IMR-90 (cell line): Measurements from ENCODE around the gene AGBL1. TPM values are rescaled to one million over a fixed set of nuclear protein-coding genes. Genes with fewer than 3 reads are reported as not detected.

Experiments
- ATAC-seq: fragments of 200-7000 bp; cut with Tn5 transposase; 2 replicates; pipeline ENCODE4 v1.9.1; 2020; ENCODE audit warnings: low read depth, mild to moderate bottlenecking, moderate library complexity
- BruUV-seq: library from RNA; stranded (reverse); fragments of 400-500 nt; replicated peaks from 2 replicates; lab custom pipeline; 2021; lab: Mats Ljungman, UMichigan
- CTCF ChIA-PET: fragments of 300-600 bp; formaldehyde crosslinking; extraction: SDS; loops from one replicate; lab custom pipeline; 2021; ENCODE audit warnings: antibody characterized with exemption; lab: Yijun Ruan, JAX
- POLR2A ChIA-PET: fragments of 300-600 bp; sonication (Branson Sonifier 250); formaldehyde crosslinking; loops from one replicate; lab custom pipeline; 2022; ENCODE audit warnings: antibody characterized with exemption; ENCODE audit not compliant: unreplicated experiment; lab: Charles Lee
- DNase-seq: peaks from one replicate; pipeline ENCODE4 v3.0.0; 2013
- H2AFZ ChIP-seq: replicated peaks from 2 replicates; pipeline ENCODE3; 2013; ENCODE audit warnings: low read length, mild to moderate bottlenecking; ENCODE audit not compliant: poor library complexity
- H2AK5ac ChIP-seq: 2 replicates; pipeline ENCODE4 v1.6.1; 2013; ENCODE audit warnings: low read depth, low read length, inconsistent platforms
- H2AK9ac ChIP-seq: replicated peaks from 2 replicates; pipeline ENCODE3; 2013; ENCODE audit warnings: mild to moderate bottlenecking, low read depth, low read length, moderate library complexity; ENCODE audit not compliant: poor library complexity
- H2BK120ac ChIP-seq: 2 replicates; pipeline ENCODE4 v1.6.1; 2013; ENCODE audit warnings: low read depth, low read length, inconsistent platforms
- H2BK15ac ChIP-seq: 3 replicates; pipeline ENCODE4 v1.6.1; 2013; ENCODE audit warnings: low read depth, low read length, inconsistent platforms
- H2BK20ac ChIP-seq: 2 replicates; pipeline ENCODE4 v1.6.1; 2013; ENCODE audit warnings: low read depth, mild to moderate bottlenecking, inconsistent platforms, low read length, moderate library complexity
- H2BK5ac ChIP-seq: 2 replicates; pipeline ENCODE4 v1.6.1; 2013; ENCODE audit warnings: mild to moderate bottlenecking, low read depth, low read length, inconsistent platforms; ENCODE audit not compliant: poor library complexity, severe bottlenecking
- H3K14ac ChIP-seq: replicated peaks from 2 replicates; pipeline ENCODE4 v1.6.1; 2013; ENCODE audit warnings: low read depth, low read length, inconsistent platforms
- H3K18ac ChIP-seq: 2 replicates; pipeline ENCODE4 v1.6.1; 2013; ENCODE audit warnings: low read depth, low read length, control low read depth
- H3K23ac ChIP-seq: 2 replicates; pipeline ENCODE4 v1.6.1; 2013; ENCODE audit warnings: low read depth, low read length, inconsistent platforms
- H3K27ac ChIP-seq: 2 replicates; pipeline ENCODE4 v1.5.1; 2013; ENCODE audit warnings: mild to moderate bottlenecking, control low read depth, low read length; ENCODE audit not compliant: insufficient read depth
- H3K27me3 ChIP-seq: 2 replicates; pipeline ENCODE4 v1.6.1; 2013; ENCODE audit warnings: low read length; ENCODE audit not compliant: control insufficient read depth, insufficient read depth
- H3K36me3 ChIP-seq: 2 replicates; pipeline ENCODE4 v1.6.1; 2013; ENCODE audit warnings: low read length, mixed read lengths; ENCODE audit not compliant: control insufficient read depth, insufficient read depth
- H3K4ac ChIP-seq: 2 replicates; pipeline ENCODE4 v1.6.1; 2013; ENCODE audit warnings: low read depth, low read length, inconsistent platforms
- H3K4me1 ChIP-seq: 2 replicates; pipeline ENCODE4 v1.6.1; 2013; ENCODE audit warnings: low read length, mixed read lengths; ENCODE audit not compliant: control insufficient read depth, insufficient read depth
- H3K4me2 ChIP-seq: 2 replicates; pipeline ENCODE4 v1.6.1; 2013; ENCODE audit warnings: low read depth, mild to moderate bottlenecking, control low read depth, low read length, moderate library complexity
- H3K4me3 ChIP-seq: 2 replicates; pipeline ENCODE4 v1.5.1; 2013; ENCODE audit warnings: low read depth, mild to moderate bottlenecking, control low read depth, low read length, moderate library complexity; ENCODE audit not compliant: insufficient read depth
- H3K56ac ChIP-seq: 2 replicates; pipeline ENCODE4 v1.6.1; 2013; ENCODE audit warnings: low read length, inconsistent platforms; ENCODE audit not compliant: insufficient read depth; ENCODE audit errors: extremely low read depth
- H3K79me1 ChIP-seq, 2 experiments: 2 replicates each; pipeline ENCODE4 v1.6.1; 2013; ENCODE audit warnings: low read length in 2 of 2, inconsistent platforms in 1 of 2, low read depth in 1 of 2
- H3K9ac ChIP-seq: 2 replicates; pipeline ENCODE4 v1.6.1; 2013; ENCODE audit warnings: low read depth, low read length, control low read depth
- H3K9me1 ChIP-seq: 2 replicates; pipeline ENCODE4 v1.6.1; 2013; ENCODE audit warnings: low read length, inconsistent platforms; ENCODE audit not compliant: insufficient read depth
- H3K9me3 ChIP-seq: 2 replicates; pipeline ENCODE4 v1.6.1; 2013; ENCODE audit warnings: low read length; ENCODE audit not compliant: control insufficient read depth, insufficient read depth
- H4K20me1 ChIP-seq: 2 replicates; pipeline ENCODE4 v1.6.1; 2013; ENCODE audit warnings: low read length, inconsistent platforms; ENCODE audit not compliant: insufficient read depth
- H4K5ac ChIP-seq: 2 replicates; pipeline ENCODE4 v1.6.1; 2013; ENCODE audit warnings: mild to moderate bottlenecking, low read depth, low read length, control low read depth
- H4K8ac ChIP-seq, 2 experiments: 2 replicates each; pipeline ENCODE4 v1.6.1; 2013; ENCODE audit warnings: low read depth in 2 of 2, low read length in 2 of 2, control low read depth in 1 of 2, inconsistent platforms in 1 of 2
- H4K91ac ChIP-seq: 2 replicates; pipeline ENCODE4 v1.6.1; 2013; ENCODE audit warnings: low read depth, low read length, inconsistent platforms; ENCODE audit not compliant: insufficient read depth
- CEBPB ChIP-seq: IDR thresholded peaks from 2 replicates; pipeline ENCODE4 v1.6.1; 2012; ENCODE audit warnings: low read depth, low read length, improper control_type of control experiment
- ELK1 ChIP-seq: fragments of 150-350 bp; IDR thresholded peaks from 2 replicates; pipeline ENCODE4 v1.6.1; 2016; ENCODE audit warnings: low read depth, mild to moderate bottlenecking, low read length, moderate library complexity, borderline replicate concordance
- FOS ChIP-seq: fragments of 150-350 bp; IDR thresholded peaks from 2 replicates; pipeline ENCODE4 v1.6.1; 2016; ENCODE audit warnings: low read depth, low read length
- MAFK ChIP-seq: IDR thresholded peaks from 2 replicates; pipeline ENCODE4 v1.6.1; 2012; ENCODE audit warnings: low read depth, low read length, improper control_type of control experiment
- MAZ ChIP-seq: IDR thresholded peaks from 2 replicates; pipeline ENCODE4 v1.6.1; 2012; ENCODE audit warnings: low read depth, mild to moderate bottlenecking, low read length, improper control_type of control experiment, moderate library complexity, borderline replicate concordance
- MXI1 ChIP-seq: IDR thresholded peaks from 2 replicates; pipeline ENCODE4 v1.6.1; 2012; ENCODE audit warnings: low read depth, mild to moderate bottlenecking, low read length, moderate library complexity, borderline replicate concordance
- NFE2L2 ChIP-seq: fragments of 150-350 bp; IDR thresholded peaks from 2 replicates; pipeline ENCODE4 v1.6.1; 2016; ENCODE audit warnings: low read depth, mild to moderate bottlenecking, low read length
- POLR2A ChIP-seq: IDR thresholded peaks from 2 replicates; pipeline ENCODE4 v1.6.1; 2012; ENCODE audit warnings: mild to moderate bottlenecking, low read depth, low read length
- RAD21 ChIP-seq: IDR thresholded peaks from 2 replicates; pipeline ENCODE4 v1.6.1; 2012; ENCODE audit warnings: low read length, improper control_type of control experiment
- SMC3 ChIP-seq: fragments of 150-350 bp; IDR thresholded peaks from 2 replicates; pipeline ENCODE4 v1.6.1; 2016; ENCODE audit warnings: low read depth, mild to moderate bottlenecking, antibody characterized with exemption, low read length, moderate library complexity
- USF2 ChIP-seq: fragments of 150-350 bp; IDR thresholded peaks from 2 replicates; pipeline ENCODE4 v1.6.1; 2017; ENCODE audit warnings: mild to moderate bottlenecking, antibody characterized with exemption, low read length, low read depth
- WGBS, 2 experiments: methylation state at CpG; one replicate each; pipeline versions ENCODE4 v1.1.5 to v1.1.7; 2013; ENCODE audit warnings: missing lambda C conversion rate in 2 of 2; ENCODE audit not compliant: insufficient read length in 1 of 2; ENCODE audit errors: extremely low coverage in 2 of 2; 5-methylcytosine and 5-hydroxymethylcytosine counted together
- dilution Hi-C: fragments of 300-500 bp; cut with HindIII; formaldehyde crosslinking; loops from one replicate; pipeline ENCODE4 v1.14.3; 2018; ENCODE audit warnings: low sequenced_read_pairs; ENCODE audit not compliant: unreplicated experiment
- in situ Hi-C: fragments of 300-500 bp; cut with MboI; formaldehyde crosslinking; loops from 3 replicates; pipeline ENCODE4 v1.14.3; 2019; ENCODE audit warnings: low sequenced_read_pairs, inconsistent platforms, mixed read lengths
- intact Hi-C: fragments of 100-400 bp; cut with micrococcal nuclease; formaldehyde crosslinking; loops from 2 replicates; pipeline ENCODE4 v1.10.0; 2022
- polyA plus RNA-seq, 3 experiments: library from polyadenylated mRNA; depleted of rRNA; stranded (reverse); fragments of >200 nt; gene quantifications; 2 replicates each; pipeline ENCODE4 v1.2.3, GENCODE V29; 2012; ENCODE audit warnings: low replicate concordance in 1 of 3
- total RNA-seq: library from RNA; depleted of rRNA; stranded (reverse); fragments of >200 nt; gene quantifications from 2 replicates; pipeline ENCODE4 v1.2.3, GENCODE V29; 2012

Gene AGBL1
- total and polyA plus RNA-seq, 2 of the 4 experiments (the other 2 are of a cell fraction) = not detected

- ChIA-PET POLR2A (no interaction called here), CTCF (no interaction called here)
- ATAC-seq = no peak
- no peak overlapping the region for H3K9ac ChIP-seq
- no peaks in the 10 kb centered on the region for H3K27me3 ChIP-seq
- H3K23ac ChIP-seq = no peak overlapping the region
- H3K18ac ChIP-seq = no peak overlapping the region
- H2BK20ac ChIP-seq = no peak overlapping the region
- in situ Hi-C loops (no loop called here), intact Hi-C loops (no loop called here), dilution Hi-C loops (no loop called here)
- no CpG with 5 or more reads among the region's 3 CpGs for WGBS, 2 experiments
- H3K9me3 ChIP-seq = peaks cover 36% of the 10 kb centered on the region
- H3K4ac ChIP-seq = no peak overlapping the region
- H3K79me1 ChIP-seq = no peaks in the 10 kb centered on the region
- H3K14ac ChIP-seq = no peak overlapping the region
- H2AK9ac ChIP-seq = no peak overlapping the region
- H4K8ac ChIP-seq = no peak overlapping the region
- no peak overlapping the region for H3K4me2 ChIP-seq
- DNase-seq = no peak
- H2AK5ac ChIP-seq = no peak overlapping the region
- no peak overlapping the region for H2AFZ ChIP-seq
- no peaks in the 10 kb centered on the region for H4K20me1 ChIP-seq
- H2BK15ac ChIP-seq = no peak overlapping the region
- H4K5ac ChIP-seq = no peak overlapping the region
- H2BK5ac ChIP-seq = no peak overlapping the region
- H3K36me3 ChIP-seq = no peaks in the 10 kb centered on the region
- H3K4me1 ChIP-seq = no peaks in the 10 kb centered on the region
- H3K4me3 ChIP-seq = no peak overlapping the region
- TF ChIP-seq MAZ = no peak
- TF ChIP-seq NFE2L2 = no peak
- TF ChIP-seq MAFK = no peak
- no peak for TF ChIP-seq POLR2A
- TF ChIP-seq USF2 = no peak
- TF ChIP-seq RAD21 = no peak
- TF ChIP-seq FOS = no peak
- no peak for TF ChIP-seq ELK1
- TF ChIP-seq CEBPB = no peak
- no peak for TF ChIP-seq SMC3
- no peak for TF ChIP-seq MXI1
- no peak overlapping the region for H4K91ac ChIP-seq
- H3K56ac ChIP-seq = no peak overlapping the region
- H3K9me1 ChIP-seq = no peaks in the 10 kb centered on the region
- no TSS peak for BruUV-seq
- no peak overlapping the region for H3K27ac ChIP-seq
- H2BK120ac ChIP-seq = no peak overlapping the region
Observed at GRCh38 chr15:86573476-86573875, 493.8 kb downstream of the AGBL1 start.
